HuH-7 (cell line): Measurements from ENCODE around the gene DACH1.
"Not testable (repeated sequence)": the region's sequence is repeated elsewhere in the genome, so short reads cannot be mapped to it uniquely, and the experiment has no call there.

Experiments used
- DNase-seq: peaks from one replicate; pipeline ENCODE4 v3.0.0; 2011; ENCODE audit warnings: low spot score

The DACH1 gene

DNA sequence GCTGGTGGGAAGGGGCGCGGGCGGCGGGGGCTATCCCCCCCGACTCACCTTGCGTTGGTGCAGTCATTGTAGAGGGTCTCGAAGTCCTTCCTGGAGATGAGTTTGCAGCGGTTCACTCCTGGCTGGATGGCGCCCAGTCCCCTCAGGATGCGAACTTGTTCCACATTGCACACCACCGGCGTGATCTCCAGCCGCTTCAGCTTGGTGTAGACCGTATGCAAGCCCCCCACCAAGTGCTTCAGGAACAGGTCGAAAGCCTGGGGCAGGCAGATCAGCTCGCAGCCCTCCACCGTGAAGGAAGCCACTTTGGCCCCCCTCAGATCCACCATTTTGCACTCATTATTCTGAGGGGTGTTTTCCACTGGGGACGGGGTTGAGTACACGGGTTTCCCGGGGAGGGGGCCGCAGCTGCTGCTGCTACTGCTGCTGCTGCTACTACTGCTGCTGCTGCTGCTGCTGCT, 1.1 kb downstream of the DACH1 start:
- peak; percentile 15 for DNase-seq

DNA sequence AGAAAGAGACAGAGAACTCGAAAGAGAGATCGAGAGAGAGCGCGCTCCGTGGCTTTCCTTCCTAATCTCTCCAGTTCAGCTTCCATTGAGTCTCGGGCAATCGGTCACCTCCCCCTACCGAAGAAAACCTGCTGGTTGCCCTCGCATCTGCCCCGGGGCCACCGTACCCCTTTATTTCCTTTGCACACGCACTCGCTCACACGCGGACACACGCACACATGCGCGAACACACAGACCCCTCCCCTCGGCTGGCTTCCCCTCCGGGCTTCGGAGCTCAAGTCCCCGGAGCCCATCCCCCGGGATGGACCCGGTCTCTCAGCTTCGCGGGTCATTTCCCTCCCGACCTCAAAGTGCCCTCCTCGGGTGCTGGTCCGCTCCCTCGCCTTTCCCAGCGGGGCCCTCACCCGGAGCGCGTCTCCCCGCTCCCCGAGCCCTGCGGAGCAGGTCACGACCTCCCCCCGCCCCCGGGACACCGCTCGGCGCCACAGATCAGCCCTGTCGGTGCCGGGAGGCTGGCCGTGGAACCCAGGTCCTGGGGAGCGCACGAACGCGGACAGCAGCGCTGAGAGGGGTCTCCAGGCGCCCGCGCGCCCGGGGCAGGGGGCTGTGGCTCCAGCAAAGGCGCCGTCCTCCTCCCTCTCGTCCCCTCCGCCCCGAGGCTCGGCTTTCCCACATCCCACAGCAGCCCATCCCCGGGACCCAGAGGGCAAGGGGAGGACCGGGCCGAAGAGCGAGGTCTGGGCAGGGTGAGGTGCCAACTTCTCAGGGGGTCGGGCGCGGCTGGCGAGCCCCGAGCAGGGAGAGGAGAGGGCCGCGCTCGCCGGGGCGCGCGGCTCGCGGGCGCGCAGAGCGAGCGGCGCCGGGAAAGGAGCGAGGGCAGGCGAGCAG, 1.8 kb downstream of the DACH1 start:
- peak; percentile 44 for DNase-seq

DNA sequence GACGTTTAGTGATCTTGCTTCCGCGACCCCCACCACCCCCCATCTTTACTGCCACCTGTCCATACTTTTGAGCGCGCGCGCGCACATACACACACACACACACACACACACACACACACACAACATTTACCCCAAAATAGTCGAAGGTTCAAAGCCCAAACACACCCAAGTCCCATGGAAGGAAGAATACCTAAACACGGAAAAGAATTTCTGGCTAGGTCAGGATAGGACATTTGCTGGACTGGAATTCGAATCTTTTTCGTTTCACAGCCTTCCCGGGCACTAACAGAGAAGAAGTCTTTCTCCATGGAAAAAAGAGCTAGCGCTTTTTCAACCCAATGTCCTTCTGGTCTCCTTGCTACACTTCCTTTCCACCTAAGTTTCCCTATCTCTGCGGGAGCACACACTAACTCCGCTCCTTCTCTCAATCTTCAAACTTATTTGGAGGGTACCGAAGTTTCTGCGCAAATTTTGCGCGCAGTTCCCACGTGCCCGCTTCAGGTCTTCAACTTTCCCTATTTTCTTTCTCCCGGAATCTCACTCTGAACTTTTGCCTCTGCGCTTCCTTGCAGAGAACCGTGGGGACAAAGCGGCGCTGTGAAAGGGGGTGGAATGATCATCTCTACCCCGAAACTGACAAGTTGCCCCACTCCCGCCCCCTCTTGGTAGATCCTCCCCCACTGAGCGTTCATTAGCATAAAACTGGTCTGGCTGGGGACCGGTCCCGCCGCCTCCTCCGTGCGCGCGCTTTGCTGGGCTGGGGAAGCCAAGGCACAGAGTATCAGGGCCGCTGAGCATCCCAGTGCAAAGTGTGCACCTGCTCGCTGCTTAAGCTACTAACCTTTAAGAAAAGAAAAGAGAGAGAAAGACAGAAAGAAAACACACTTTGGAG, 2.7 kb downstream of the DACH1 start:
- peak; percentile 48 for DNase-seq

DNA sequence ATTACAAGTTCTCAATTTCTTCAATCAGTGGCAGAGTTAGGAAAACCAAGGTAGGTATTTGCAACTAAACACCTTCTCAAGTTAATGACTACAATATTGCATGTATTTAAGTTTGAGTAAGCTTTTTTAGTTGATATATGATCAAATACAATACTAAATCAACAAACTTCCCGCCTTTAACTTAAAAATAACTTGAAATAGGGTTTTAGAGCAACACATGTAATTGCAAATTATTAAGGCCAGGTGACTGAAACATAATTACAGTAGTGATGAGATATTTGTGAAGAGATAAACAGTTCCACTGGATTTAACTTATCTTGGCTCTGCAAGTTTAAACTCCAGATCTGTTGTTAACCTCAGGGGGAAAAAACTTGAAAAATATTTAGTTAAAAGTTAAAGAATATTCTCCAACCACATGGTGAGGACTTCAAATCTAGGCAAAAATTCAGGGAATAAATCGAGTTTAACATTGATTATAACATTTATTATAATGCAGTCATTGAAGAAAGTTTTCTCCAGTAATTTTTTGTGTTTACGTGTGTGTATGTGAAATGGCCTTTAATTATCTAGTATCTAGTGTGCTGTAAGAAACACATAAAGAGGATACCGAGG, 3.6 kb downstream of the DACH1 start:
- DNase-seq, result no peak

DNA sequence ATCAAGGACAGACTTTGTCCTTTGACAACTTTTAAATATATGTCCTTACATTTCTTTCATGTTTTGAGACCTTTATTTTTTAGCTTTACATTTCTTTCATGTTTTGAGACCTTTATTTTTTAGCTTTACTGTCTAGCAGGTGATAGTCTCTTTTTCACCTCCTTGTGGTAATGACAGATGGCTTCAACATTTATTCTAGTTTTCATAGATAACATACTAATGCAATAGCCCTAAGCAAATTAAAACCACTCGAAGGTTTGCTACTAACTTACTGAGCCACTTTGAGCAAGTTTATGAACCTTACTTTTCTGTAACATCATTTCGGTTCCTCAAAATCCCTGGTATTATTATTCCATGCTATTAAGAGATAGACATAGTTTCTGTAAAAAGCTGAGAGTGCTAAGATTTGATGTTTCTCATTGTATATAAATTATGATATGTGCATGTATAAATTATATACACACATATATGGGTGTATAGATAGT, 4.5 kb downstream of the DACH1 start:
- no peak for DNase-seq

DNA sequence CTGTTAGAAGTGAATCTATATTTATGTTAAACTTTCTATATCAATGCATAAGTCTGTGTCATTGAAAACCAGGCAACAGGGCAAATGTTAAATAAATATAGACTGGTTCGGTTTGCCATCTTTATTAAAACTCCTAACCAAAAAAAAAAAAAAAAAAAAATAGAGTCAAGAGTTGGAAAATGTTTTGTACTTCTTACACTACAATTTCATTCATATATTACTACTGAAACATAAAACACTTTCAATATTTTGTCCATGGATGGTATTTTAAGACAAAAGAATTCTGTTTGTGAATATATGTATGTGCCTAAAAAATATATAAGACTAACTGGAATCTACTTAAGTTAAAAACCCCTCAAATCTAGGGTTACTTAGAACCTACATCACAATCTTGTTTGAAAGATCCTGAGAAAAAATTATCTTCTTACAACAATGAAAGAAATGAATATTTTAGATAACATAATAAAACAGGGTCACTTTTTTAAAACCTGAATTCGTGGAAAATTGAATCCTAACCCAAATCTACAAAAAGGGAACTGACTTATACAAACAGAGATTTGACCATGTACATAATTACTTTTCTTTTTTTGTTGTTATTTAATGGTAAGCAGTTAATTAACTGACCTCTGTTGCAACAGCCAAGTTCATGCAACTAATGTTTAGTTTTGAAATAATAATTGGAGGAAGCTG, 5.1 kb downstream of the DACH1 start:
- DNase-seq, result no peak

DNA sequence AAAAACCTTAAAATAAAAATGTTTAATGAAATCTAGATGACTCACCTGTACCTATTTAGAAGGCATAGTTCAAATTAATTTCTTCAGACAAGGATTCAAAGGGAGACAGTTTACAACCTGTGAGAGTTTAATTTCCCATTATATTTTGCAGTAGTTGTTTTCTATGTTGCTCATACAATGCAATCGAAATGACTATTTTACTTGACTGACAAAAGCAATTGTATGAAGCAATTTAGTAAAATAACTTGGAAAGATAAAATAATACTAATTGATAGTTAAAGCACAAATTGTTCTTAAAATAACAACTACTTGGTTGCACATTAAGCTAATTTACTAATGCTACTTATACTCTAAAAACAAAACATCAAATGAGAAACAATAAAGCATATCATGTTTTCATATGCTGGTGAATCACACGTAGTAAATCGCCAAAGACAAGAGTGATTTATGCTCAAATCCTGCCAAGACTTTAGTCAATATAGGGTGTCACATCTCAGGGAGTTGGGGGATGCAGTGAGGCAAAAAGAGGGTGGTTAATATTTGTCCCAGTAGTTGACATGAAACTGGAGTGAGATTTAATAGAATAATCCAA, 6.4 kb downstream of the DACH1 start:
- DNase-seq, result no peak

DNA sequence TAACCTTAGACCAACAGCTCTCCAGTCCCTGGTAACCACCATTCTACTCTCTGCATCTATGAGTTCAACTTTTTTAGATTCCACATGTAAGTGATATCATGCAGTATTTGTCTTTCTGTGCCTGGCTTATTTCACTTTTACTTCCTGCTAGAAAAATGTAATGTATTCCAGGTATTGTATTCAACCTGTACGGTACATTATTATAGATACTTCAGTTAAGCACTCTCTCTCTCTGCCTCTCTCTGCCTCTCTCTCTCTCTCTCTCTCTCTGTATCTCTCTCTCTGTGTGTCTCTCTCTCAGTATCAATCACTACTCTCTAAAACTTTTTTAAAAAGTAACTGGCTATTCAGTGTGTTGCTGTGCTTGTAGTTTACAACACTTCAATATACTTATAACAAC, 8.4 kb downstream of the DACH1 start:
- no peak for DNase-seq

DNA sequence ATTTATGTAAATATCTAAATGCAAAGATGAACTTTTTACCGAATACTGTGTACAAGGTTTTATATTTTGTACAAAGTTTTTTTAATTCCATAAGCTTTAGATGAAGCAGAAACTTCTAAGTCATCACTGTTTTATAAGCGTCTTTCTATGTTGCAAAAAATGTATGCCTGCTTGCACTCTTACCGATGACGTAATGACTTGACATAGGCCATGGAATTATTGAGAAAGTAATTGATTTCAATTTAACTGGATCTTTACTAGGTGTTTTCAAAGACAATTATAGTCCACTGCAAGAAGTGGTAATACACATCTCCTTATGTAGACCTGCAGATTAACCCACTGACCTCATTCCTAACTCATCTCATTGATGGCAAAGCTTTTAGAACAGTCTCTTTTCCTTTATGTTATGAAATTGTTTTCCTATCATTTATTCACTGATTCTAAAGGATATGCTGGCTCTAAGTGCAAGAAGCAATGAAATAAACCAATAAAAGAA, 10.4 kb downstream of the DACH1 start:
- DNase-seq, result no peak

DNA sequence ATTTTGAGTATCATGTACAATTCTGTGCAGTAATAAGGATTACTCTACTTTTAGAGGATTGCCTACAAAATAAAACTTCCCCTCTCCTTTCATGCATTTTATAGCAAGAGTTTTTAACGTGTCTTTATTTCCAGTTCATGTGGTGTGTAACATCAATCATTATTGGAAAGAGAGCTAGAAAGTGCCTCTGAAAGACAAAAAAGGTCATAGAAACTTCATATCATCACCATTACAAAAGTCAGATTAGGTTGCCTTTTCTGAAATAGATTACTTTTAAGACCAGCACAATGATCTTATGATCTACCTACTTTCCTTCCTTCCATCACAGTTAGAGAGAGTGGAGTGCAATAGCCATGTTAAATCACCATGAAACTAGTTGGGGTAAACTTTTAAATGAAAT, 12.6 kb downstream of the DACH1 start:
- DNase-seq, result no peak

DNA sequence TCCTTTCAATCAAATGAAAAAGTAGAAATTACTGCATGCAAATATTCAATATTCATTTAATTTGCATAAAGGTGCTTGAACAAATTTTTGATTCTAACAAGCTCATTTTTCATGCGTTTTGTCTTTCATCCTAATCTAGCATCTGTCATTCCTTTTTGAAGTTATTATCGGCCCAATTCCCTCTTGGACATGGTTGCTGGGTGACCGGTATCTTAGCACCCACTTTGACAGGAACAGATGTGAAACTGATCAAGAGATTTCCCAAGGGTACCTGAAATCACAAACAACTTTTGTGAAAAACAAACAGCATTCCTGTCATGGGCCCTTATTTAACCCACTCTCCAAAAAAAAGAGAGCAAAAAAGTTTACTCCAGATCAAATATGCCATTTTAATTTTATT, 13.3 kb downstream of the DACH1 start:
- DNase-seq, result no peak

DNA sequence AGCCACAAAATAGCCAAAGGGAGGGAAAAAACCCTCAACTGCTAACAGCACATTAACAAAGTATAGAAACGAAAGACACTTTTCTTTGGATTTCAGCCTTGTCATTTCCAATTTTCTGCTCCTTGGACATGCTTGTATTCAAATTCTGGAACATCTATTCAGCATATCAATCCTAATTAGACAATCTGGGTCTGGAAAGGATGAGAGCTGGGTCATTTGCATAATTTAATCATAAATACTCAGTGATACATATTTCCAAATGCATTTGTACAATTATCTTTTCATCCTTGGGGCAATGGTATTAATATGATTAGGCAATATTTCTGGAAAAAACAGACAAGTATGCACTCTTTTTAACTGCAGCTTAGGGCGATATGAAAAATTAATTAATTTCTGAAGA, 14.3 kb downstream of the DACH1 start:
- no peak for DNase-seq

DNA sequence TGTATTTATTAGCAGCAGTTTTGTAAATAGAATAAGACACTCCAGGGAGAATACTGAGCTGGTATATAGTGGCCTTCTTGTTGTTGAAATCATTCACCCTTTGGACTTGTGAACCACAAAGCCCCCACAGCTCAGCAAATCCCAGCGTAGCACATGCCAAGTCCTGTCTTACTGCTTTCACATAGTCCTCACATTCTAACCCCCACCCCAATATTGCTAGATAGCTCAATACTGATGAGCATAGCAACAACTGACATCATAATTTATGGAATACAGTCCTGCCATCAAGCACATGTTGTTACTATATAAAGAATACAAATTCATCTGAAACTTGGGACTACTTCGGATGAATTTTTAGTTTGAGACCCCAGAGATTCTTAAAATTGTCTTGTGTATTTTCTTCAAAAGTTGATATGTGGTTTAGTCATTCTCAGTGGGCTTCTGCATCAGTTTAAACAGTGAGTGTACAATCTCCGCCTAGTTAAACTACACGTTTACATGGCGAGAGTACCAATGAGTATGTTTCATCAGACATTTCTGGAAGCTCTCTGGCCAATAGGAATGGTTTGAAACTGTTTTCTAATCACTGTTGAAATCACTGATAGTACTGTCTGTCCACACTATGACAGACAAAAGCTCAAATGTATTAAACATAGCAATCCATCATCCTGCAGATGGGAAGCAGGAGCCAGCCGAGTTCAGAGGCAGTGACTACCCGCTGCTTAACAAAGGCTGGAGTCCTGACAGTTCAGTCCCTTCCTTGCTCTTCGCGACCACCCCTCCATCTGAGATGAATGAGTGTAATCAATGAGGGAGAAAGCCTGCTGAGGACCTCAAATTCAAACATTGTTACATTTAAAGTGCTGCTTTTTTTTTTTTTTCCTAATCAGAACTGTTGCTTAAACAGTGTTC, 15.2 kb downstream of the DACH1 start:
- no peak for DNase-seq

DNA sequence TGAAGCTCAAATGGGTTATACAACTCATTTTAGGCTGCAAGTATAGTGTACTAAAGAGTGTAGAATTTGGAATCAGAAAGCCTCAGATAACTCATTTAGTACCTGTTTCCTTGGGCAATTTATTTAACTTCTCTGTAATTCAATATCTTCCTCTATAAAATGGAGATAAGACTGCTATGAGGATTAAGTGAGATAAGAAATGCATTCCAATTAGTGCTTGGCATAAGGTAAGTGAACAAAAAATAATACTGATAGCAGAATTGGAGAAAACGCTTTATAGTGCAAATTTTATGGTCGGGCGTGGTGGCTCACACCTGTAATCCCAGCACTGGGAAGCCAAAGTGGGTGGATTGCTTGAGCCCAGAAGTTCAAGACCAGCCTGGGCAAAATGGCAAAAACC, 25.0 kb downstream of the DACH1 start:
- no peak for DNase-seq

DNA sequence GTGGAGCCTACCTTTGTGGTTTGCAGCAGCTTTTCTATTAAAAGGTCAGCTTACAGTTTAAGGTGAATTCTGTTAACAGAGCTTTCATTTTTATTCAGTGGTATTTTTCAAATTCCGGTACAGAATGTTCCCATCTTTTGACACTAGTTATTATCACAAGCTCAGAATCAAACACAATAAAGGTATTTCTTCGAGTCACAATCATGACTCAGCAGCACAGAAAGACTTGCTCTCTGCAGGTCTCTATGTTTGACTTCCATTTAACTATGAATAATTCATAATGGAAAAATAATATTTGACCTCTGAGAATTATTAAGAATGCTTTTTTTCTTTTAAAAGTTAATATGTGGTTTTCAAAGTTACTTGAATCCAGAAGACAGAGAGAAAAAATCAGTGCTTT, 28.2 kb downstream of the DACH1 start:
- no peak for DNase-seq

DNA sequence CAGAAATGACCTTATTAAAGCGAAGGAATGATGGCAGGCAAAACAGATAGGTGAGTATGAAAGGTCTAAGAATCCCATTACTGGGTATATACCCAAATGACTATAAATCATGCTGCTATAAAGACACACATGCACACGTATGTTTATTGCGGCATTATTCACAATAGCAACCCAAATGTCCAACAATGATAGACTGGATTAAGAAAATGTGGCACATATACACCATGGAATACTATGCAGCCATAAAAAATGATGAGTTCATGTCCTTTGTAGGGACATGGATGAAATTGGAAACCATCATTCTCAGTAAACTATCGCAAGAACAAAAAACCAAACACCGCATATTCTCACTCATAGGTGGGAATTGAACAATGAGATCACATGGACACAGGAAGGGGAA, 29.4 kb downstream of the DACH1 start:
- DNase-seq, result not testable (repeated sequence)

DNA sequence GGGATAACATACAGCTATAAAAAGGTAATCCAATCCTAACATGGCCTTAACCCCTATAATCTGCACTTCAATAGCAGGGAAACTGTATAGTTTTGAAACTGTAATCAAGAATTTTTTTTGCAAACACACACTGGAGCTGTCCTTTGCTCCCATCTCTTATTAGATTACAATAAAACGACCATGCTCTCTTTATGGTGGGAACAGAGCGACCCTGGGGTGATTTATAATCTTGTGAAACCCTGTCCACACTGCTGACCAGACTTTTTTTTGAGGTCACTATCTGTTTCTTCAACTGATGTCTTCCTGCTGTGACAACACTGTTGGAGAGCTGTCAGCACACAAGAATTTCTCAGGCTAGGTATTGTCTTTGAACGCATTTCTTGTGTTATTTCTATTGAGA, 35.3 kb downstream of the DACH1 start:
- no peak for DNase-seq

DNA sequence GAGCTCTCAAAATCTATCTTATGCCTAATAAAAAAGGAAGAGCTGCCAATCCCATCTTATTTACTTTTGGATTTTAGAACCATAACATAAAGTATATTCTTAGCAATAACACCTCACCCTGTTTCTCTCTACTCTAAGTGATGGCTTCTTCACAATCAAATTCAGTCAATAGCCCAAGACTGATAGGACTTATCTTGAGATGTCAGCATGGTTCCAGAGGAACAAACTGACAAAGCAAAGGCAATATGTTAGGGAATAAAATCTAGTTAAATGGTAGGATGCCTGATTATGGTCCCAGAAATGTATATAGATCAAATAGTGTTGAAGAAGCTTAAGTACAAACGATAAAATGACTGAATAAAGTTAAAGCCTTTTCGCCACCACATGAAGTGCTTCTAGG, 36.3 kb downstream of the DACH1 start:
- no peak for DNase-seq

DNA sequence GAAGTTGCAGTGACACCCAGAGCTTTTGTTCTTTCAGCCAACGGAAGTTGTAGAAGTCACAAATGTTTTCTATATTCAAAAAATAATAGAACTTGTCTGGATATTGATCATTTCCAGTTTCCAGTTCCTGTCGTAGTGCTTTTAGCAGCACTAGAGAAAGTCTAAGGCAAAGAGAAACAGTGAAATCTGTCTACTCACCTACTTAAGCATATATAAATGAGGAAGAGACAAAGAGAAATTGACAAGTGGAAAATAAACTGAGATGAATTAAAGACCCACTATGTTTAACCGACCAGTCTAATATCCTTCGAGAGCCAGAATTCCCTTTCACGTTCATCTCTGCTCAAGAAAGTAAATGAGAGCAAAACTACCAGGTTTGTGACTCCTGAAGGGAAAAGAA, 36.7 kb downstream of the DACH1 start:
- no peak for DNase-seq

DNA sequence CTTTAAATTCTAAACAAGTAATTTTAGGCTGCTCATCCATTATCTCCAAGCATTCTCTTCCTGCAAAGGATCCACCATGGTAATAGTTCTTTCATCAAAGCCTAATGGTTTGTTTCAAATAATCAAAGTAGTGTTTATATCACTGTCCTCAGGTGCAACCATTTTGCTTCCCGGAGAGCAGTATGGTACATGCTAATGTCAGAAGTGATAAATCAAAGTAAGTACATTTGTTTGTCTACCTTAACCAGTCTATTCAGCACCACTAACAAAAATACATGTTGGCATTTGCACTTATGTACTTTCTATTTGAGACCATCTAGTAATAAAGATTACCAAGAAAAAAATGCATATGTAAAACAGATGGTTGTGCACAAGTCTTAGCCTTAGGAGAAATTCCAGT, 37.5 kb downstream of the DACH1 start:
- no peak for DNase-seq
